GM18858 (cell line): ENCODE data around the gene HCK.

Source experiments
- ATAC-seq: cut with Tn5 transposase; IDR thresholded peaks from one replicate; pipeline ENCODE4 v1.9.1; 2021; ENCODE audit not compliant: unreplicated experiment

Gene HCK

DNA sequence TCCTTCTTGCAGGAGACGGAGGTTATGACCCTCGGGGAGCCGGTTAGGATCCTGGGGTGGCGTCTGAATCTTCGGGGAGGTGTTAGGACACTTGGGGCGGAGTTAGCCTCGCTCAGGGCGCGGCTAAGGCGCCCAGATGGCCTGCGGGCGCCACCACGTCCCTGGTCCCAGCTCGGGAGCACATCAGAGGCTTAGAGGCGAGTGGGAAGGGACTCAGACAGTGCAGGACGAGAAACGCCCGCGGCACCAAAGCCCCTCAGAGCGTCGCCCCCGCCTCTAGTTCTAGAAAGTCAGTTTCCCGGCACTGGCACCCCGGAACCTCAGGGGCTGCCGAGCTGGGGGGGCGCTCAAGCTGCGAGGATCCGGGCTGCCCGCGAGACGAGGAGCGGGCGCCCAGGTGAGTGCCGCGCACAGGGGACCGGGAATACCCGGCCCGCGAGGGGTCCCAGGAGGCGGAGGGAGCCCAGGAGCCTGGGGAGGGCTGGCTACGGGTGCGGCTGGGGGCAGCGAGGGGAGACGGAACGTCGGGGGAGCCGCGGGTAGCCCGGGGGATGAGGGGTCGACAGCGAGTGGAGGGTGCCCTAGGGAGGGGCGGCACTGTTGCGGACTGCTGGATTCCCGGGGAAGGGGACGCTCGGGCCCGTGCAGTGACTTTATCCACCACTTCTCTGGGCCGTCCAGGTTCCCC lies at the start of gene HCK:
Gene HCK (plus strand): TSS at position 153 of the 688 bp plus-strand sequence.
- ATAC-seq, result no peak

GRCh38 chr20:32003325-32003724 lies 48.7 kb upstream of the HCK start:
- ATAC-seq, result no peak

GRCh38 chr20:32004963-32005362 lies 47.1 kb upstream of the HCK start:
- ATAC-seq, result no peak

DNA sequence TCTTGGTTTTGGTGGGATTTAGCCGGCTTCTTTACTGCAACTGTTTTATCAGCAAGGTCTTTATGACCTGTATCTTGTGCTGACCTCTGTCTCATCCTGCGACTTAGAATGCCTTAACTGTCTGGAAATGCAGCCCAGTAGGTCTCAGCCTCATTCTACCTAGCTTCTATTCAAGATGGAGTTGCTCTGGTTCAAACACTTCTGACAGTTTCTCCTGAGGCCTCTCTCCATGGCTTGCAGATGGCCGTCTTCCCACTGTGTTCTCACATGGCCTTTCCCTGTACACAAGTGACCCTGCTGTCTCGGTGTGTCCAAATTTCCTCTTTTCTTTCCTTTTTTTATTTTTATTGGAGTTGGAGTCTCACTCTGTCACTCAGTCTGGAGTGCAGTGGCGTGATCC lies 46.0 kb upstream of the HCK start:
- ATAC-seq, result no peak

- ATAC-seq, result no peak
Measured at GRCh38 chr20:32006841-32007786, 44.9 kb upstream of the HCK start.

DNA sequence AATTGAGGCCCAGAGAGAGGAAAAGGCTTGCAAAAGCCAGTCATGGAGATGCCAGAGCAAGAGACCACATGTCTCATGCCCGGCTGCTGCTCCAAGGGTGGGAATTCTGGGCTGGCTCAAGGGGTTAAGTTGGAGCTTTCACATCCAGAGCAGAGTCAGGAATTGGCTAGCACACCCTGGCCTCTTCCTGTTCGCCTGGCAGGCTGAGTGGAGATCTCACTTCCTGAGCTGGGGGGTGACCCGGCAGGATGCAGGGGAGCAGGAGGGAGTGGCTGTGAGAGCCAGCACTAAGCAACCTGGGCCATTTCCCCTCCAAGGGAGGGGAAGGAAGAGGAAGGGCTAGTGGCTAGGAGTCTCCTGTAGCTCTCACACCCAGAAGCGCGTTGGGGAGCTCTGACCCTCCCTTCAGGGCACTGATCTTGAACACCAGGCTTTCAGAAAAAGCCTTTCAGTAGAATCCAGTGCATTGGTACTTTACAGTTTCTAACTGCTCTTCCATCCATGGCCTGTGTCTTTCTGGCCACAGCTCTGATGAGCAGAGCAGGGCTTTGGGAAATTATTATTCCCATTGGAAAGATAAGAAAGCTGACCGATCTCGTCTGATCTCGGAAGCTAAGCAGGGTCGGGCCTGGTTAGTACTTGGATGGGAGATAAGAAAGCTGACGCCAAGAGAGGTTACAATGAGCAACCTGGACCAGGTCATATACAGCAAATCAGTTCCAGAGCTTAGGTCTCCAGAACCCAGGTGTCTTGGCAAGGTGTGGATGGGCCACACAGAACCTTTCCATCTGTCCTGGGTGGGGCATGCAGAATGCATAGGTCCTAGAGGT lies 44.0 kb upstream of the HCK start:
- no peak for ATAC-seq

- ATAC-seq, result no peak
Measured at GRCh38 chr20:32009564-32009963, 42.5 kb upstream of the HCK start.

GRCh38 chr20:32010101-32010500 lies 41.9 kb upstream of the HCK start, which contains the start of gene CCM2L:
TSS of gene CCM2L (plus strand) at chr20:32010438. CDS start at chr20:32010455, 17 bp downstream.
- ATAC-seq, result no peak

DNA sequence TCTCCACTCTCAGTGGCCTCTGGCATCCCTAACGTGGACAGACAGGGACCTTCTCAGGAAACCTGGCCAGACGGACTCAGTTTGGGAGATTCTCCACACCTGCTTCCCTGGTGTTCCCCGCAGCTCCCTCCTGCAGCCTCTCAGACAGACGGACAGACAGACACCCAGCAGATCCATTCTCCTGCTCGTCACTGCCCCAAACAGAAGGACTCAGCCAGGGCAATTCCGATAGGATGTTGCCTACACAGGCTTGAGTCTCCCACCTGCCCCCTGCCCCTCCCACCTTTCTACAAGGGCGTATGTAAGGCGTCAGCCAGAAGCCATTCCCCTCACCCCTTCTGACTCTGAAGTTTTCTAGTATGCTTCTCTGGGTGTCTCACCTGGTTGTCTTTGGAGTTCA lies 41.4 kb upstream of the HCK start:
- no peak for ATAC-seq

- no peak for ATAC-seq
Measured at GRCh38 chr20:32012159-32012688, 39.8 kb upstream of the HCK start.

DNA sequence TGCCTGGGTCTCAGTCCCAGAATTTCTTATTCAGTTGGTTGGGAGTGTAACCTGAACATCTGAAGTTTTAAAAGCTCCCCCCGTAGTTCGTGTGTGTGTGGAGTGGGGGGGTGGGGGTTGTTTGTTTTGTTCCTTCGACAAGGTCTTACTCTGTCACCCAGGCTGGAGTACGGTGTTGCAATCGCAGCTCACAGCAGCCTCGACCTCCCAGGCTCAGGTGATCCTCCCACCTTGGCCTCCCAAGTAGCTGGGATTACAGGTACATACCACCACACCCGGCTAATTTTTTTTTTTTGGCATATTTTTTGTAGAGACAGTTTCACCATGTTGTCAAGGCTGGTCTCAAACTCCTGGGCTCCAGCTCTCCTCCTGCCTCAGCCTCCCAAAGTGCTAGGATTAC lies 38.7 kb upstream of the HCK start:
- ATAC-seq, result no peak

GRCh38 chr20:32017711-32018251 lies 34.3 kb upstream of the HCK start:
- no peak for ATAC-seq

- no peak for ATAC-seq
Measured at GRCh38 chr20:32018269-32019155, 33.5 kb upstream of the HCK start.

- ATAC-seq, result no peak
Measured at GRCh38 chr20:32019156-32019510, 32.9 kb upstream of the HCK start.

DNA sequence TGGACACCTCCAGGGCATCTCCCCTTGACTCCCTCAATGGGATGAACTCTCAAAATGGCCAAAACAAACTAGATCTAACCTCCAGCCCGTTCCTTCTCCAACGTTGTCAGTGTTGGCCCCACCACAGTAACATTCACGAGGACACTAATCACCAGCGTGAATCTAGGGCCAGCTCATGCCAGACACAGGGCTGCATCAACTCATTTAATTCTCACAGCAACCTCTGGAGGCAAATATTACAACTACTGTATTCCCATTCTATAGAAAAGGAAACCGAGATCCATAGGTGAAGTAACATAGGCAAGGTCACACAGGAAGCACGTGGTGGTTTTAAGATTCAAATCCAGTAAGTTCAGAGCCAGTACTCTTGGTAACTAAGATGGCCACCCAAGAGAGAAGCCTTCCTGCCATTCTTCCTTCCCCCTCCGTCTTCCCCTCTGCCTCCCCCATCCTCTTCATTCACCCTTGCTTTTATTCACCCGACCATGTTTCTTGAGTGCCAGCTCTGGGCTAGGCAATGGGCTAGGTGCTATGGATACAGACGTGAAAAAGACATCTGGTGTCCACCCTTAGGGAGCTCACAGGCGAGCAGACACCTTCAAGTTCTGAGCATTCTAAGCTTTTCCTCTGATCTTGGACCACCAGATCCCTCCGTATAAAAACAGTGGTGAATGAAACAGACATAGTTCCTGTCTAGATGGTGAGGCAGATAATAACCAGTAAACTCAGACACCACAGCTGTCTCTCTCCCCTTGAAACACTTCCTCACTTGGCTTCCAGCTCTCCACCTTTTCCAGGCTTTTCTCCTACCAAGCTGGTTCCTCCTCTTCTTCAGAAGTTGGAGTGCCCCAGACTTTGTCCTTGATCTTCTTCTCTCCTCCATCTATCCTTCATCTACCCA lies 32.2 kb upstream of the HCK start:
- ATAC-seq, result no peak

DNA sequence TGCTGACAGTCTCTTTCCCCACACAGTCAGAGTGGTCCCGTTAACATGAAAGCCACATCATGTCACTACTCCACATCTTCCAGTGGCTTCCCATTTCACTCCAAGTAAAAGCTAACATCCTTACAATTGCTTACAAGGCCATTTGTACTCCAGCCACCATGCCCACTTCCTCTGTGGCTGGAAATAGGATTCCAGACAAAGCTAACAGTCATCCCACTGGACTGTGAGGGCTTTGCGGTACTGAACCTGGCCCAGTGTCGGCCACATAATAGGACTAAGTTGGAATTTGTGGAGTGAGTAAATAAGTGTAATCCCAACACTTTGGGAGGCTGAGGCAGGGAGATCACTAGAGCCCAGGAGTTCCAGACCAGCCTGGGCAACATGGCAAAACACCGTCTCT lies 31.0 kb upstream of the HCK start:
- no peak for ATAC-seq

- ATAC-seq, result no peak
Measured at GRCh38 chr20:32024683-32025295, 27.3 kb upstream of the HCK start.

GRCh38 chr20:32027643-32028042 lies 24.4 kb upstream of the HCK start:
- no peak for ATAC-seq
